IPS-18a (cell line): Measurements from ENCODE around the gene ADARB1.
"Not testable (repeated sequence)": the region's sequence is repeated elsewhere in the genome, so short reads cannot be mapped to it uniquely, and the experiment has no call there.

Experiments
- H3K27ac ChIP-seq: one replicate; pipeline ENCODE4 v1.5.1; 2013; ENCODE audit warnings: low read length
- H3K27me3 ChIP-seq: one replicate; pipeline ENCODE4 v1.6.1; 2013; ENCODE audit warnings: mild to moderate bottlenecking, low read length; ENCODE audit not compliant: control insufficient read depth, insufficient read depth
- H3K36me3 ChIP-seq: one replicate; pipeline ENCODE4 v1.6.1; 2013; ENCODE audit warnings: low read depth, low read length; ENCODE audit not compliant: control insufficient read depth
- H3K4me1 ChIP-seq: one replicate; pipeline ENCODE4 v1.6.1; 2013; ENCODE audit warnings: low read depth, low read length; ENCODE audit not compliant: control insufficient read depth
- H3K4me3 ChIP-seq: one replicate; pipeline ENCODE4 v1.5.1; 2013; ENCODE audit warnings: low read length
- H3K9ac ChIP-seq: one replicate; pipeline ENCODE4 v1.6.1; 2013; ENCODE audit warnings: mild to moderate bottlenecking, low read length, moderate library complexity
- H3K9me3 ChIP-seq: one replicate; pipeline ENCODE4 v1.6.1; 2013; ENCODE audit warnings: low read depth, low read length; ENCODE audit not compliant: control insufficient read depth

Gene ADARB1

DNA sequence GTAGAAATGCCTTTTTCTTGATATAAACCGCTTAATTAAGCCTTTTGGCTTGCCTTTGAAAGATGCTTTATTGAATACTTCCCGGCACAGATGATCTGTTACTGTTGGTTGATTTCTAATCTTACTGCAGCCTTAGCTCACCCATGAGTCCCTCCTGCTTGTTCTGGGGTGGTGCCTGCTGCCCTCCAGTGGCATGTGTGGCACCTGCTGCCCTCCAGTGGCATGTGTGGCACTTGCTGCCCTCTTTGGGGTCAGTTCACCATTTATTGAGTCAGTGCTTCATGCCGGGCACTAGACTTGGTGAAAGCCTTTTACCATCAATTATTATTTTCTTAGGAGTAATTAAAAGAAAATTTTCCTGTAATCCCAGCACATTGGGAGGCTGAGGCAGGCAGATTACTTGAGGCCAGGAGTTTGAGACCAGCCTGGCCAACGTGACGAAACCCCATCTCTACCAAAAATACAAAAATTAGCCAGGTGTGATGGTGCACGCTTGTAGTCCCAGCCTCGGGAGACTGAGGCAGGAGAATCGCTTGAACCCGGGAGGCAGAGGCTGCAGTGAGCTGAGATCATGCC, 54.3 kb downstream of the ADARB1 start:
- Histone ChIP-seq H3K27me3 (no peaks in the 10 kb centered on the region), H3K27ac (no peak overlapping the region), H3K4me1 (no peaks in the 10 kb centered on the region), H3K9ac (no peak overlapping the region), H3K36me3 (no peaks in the 10 kb centered on the region), H3K4me3 (no peak overlapping the region), H3K9me3 (no peaks in the 10 kb centered on the region)

DNA sequence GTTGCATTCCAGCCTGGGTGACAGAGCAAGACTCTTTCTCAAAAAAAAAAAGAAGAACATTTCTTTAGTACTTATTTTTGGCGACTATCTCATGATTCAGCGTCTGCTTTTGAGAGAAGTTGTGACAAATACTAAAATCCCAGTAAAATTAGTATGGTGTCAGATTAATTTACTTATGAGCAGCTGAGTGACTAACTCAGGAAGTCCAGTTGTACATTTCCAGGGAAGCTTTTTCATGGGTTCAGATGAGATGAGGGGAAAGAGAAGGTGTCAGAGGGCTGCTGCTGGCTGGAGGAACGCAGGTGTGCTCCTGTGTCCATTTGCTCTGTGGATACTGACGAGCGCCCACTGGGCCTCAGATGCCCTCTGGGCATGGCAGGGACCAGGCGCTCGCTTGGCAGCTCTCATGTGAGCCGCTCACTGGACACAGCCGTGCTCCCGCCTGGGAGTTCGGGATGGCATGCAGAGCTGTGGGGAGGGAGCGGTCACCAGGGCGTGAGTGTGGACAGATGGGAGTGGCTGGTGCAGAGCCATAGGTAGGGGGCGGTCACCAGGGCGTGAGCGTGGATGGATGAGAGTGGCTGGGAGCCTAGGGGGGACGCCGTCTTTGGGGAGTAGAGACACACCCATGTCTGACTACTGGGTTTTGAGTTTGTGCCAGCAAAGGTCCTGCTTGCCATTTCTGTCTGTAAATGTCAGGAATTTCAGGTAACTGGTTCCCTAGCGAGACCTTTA, 55.0 kb downstream of the ADARB1 start:
- Histone ChIP-seq H3K36me3 (no peaks in the 10 kb centered on the region), H3K4me1 (no peaks in the 10 kb centered on the region), H3K27ac (no peak overlapping the region), H3K27me3 (no peaks in the 10 kb centered on the region), H3K4me3 (no peak overlapping the region), H3K9me3 (no peaks in the 10 kb centered on the region), H3K9ac (no peak overlapping the region)

DNA sequence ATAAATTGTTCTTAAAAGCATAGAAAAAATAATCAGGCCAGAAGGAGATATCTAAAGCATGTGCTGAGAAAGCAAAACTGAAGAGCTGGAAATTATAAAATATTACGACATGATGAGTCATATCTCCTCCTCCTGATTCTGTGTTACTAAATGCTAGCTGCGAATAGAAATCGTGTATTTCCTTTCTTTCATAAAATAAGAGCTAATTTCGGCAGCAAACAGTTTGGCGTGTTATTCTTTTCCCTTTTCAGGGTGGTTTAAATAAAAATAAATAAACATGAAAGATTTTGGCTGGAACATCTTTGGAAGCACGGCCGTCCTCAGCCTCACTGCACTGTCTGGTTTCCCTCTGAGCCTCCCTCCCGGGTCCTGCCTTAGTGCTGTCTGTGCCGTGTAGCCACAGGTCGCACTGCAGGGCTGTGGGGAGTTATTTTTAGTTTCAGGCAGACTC, 56.0 kb downstream of the ADARB1 start:
- H3K9me3 ChIP-seq, result no peaks in the 10 kb centered on the region
- H3K4me3 ChIP-seq, result no peak overlapping the region
- H3K36me3 ChIP-seq, result no peaks in the 10 kb centered on the region
- H3K4me1 ChIP-seq, result no peaks in the 10 kb centered on the region
- no peaks in the 10 kb centered on the region for H3K27me3 ChIP-seq
- H3K27ac ChIP-seq, result no peak overlapping the region
- no peak overlapping the region for H3K9ac ChIP-seq

DNA sequence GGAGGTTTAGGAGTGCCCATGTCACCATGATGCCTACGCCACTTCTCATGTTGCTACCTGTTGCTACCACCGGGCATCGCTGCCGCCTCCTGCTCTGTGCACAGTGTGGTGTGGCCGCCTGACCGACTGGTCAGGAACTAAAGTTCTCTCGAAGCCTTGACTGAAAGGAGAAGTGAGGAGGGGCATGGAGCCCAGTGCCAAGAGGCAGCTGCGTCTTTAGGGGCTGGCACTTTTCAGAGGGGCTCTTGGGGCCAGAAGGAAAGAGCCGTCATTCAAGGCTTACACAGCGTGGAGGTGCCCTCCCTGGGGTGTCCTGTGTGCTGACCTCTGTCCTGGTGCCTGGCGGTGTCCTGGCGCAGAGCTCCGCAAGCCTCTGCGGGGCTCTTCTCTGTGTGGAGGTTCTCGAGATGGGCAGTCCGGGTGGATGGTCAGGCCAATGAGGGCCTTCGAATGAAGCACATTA, 57.2 kb downstream of the ADARB1 start:
- Histone ChIP-seq H3K27ac (no peak overlapping the region), H3K36me3 (no peaks in the 10 kb centered on the region), H3K4me1 (no peaks in the 10 kb centered on the region), H3K9me3 (no peaks in the 10 kb centered on the region), H3K27me3 (no peaks in the 10 kb centered on the region), H3K4me3 (no peak overlapping the region), H3K9ac (no peak overlapping the region)

DNA sequence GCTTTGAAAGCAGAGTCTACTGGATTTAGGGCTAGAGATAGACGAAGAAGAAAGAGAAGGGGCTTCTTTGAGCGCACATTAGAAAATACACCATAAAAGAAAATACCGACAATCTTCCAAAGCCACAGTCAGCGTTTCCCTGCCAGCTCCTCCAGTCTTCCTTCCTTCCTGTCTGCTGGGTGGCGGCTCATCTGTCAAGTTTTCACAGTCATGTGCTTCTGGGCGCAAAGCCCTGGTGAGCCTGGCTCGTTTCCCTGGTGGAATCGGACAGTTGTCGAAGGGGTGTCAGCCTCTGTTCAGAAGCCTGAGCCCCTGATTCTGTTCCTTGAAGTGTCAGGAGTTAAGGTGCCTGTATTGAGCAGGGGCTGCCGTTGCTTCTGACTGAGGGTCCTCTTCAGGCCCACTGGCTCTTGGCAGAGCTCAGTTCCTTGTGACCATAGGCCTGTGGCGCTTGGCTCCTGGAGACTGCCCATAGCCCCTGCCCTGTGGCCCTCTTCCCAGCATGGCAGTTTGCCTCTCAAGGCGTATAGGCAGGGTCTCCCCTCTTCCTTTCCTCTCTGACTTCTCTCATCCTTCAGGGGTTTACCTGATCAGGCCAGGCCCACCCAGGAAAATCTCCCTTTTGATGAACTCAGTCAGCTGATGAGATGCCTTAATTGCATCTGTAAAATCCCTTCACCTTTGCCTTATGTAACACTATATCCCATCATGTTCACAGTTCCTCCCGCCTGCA, 58.6 kb downstream of the ADARB1 start:
- H3K4me3 ChIP-seq, result no peak overlapping the region
- H3K27ac ChIP-seq, result no peak overlapping the region
- no peak overlapping the region for H3K9ac ChIP-seq
- no peaks in the 10 kb centered on the region for H3K4me1 ChIP-seq
- H3K27me3 ChIP-seq, result no peaks in the 10 kb centered on the region
- no peaks in the 10 kb centered on the region for H3K9me3 ChIP-seq
- no peaks in the 10 kb centered on the region for H3K36me3 ChIP-seq

DNA sequence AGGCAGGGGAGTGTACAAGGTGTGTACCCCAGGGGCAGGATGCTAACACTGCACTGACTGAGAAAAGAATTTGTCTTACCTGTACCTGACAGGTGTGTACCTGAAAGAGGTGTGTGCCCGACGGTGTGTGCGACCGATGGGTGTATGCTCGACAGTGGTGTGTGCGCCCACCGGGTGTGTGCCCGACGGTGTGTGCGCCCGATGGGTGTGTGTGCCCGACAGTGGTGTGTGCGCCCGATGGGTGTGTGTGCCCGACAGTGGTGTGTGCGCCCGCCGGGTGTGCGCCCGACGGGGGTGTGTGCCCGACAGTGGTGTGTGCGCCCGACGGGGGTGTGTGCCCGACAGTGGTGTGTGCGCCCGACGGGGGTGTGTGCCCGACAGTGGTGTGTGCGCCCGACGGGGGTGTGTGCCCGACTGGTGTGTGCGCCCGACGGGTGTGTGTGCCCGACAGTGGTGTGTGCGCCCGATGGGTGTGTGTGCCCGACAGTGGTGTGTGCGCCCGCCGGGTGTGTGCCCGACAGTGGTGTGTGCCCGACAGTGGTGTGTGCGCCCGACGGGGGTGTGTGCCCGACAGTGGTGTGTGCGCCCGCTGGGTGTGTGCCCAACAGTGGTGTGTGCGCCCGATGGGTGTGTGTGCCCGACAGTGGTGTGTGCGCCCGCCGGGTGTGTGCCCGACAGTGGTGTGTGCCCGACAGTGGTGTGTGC, 59.3 kb downstream of the ADARB1 start:
- not testable (repeated sequence) for H3K4me1 ChIP-seq, H3K27me3 ChIP-seq, H3K9ac ChIP-seq, H3K4me3 ChIP-seq, H3K36me3 ChIP-seq, H3K27ac ChIP-seq, H3K9me3 ChIP-seq

DNA sequence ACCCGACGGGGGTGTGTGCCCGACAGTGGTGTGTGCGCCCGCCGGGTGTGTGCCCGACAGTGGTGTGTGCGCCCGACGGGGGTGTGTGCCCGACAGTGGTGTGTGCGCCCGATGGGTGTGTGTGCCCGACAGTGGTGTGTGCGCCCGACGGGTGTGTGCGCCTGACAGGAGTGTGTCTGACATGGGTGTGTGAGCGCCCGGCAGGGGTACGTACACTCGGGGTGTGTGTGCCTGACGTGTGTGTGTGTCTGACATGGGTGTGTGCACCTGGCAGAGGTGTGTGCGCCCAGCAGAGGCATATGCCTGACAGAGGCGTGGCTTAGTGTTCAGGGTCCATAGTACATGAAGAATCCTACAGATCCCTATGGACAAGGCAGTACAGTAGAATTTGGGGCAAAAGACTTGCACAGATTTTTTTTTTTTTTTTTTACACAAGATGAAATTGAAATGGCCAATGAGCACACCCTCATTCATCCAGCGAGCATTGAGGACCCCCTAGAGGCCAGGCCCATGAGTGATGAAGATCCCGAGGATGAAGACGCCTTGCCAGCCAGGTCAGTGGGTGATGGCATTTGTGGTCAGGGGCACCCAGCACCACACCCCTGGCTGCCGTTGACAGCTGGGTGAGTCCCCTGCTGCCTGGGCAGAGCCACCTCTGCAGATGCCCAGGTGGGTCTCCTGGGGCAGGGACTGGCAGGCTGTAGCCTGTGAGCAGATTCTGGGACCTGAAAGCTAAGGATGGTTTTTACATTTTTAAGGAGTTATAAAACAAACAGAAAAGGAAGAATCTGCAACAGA, 60.1 kb downstream of the ADARB1 start:
- Histone ChIP-seq H3K27ac (no peak overlapping the region), H3K4me1 (no peaks in the 10 kb centered on the region), H3K4me3 (no peak overlapping the region), H3K36me3 (no peaks in the 10 kb centered on the region), H3K27me3 (no peaks in the 10 kb centered on the region), H3K9ac (no peak overlapping the region), H3K9me3 (no peaks in the 10 kb centered on the region)

DNA sequence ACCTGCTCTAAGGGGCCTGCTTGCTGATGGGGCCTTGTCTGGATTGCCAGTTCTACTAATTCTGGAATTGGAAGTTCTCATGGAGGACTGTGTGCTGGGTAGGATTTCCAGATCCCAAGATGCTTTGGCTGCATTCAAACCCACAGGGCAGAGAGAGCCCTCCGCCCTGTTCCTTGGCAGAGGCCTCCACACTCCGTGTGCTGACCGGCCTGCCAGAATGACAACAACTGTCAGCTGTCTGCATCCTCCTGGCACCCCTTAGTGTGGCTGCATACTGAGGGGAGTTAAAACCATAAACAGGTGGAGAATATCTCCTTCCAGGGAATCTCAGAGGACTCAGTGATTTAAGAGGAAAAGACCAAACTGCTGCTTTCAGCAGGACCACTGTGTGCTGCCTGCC, 60.7 kb downstream of the ADARB1 start:
- no peak overlapping the region for H3K9ac ChIP-seq
- H3K4me3 ChIP-seq, result no peak overlapping the region
- H3K27me3 ChIP-seq, result no peaks in the 10 kb centered on the region
- no peaks in the 10 kb centered on the region for H3K4me1 ChIP-seq
- H3K27ac ChIP-seq, result no peak overlapping the region
- no peaks in the 10 kb centered on the region for H3K36me3 ChIP-seq
- H3K9me3 ChIP-seq, result no peaks in the 10 kb centered on the region

DNA sequence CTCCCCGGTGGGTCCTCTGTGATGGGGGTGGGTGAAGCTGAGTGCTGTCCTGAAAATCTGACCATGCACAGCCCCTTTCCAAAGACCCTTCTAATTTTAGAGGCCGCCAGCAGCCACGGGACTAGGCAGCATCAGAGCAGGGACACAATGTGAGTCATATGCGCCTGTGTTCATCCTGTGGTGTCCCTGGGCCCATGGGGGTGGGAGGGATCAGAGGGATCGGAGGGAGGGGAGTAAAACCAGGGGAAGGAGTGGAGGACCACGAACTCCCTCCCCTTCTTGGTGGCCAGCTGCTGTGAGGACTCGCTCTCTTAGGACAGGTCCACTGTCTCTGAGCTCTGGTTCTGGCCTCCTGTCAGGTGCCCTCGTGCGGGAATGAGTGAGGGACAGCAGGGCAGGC, 61.5 kb downstream of the ADARB1 start:
- Histone ChIP-seq H3K36me3 (no peaks in the 10 kb centered on the region), H3K9me3 (no peaks in the 10 kb centered on the region), H3K9ac (no peak overlapping the region), H3K27me3 (no peaks in the 10 kb centered on the region), H3K4me3 (no peak overlapping the region), H3K4me1 (no peaks in the 10 kb centered on the region), H3K27ac (no peak overlapping the region)

DNA sequence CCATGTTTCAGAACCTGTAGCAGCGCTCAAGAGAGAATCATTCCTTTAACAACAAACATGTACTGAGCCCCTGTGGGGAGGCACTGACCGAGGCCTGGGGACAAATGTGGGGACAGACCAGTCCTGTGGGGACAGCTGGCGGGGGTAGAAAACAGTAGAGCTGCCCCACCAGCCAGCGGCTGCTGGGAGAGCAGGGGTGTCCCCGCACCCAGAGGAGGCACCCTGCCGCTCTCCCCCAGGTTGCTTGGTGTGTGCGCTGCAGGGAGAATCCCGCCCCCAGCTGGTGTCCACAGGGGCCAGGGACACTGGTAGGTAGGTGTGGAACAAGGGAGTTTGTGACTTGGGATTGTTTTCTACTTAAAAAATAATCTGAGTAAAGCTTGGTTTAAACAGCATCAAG, 62.1 kb downstream of the ADARB1 start:
- Histone ChIP-seq H3K4me3 (no peak overlapping the region), H3K27ac (no peak overlapping the region), H3K9ac (no peak overlapping the region), H3K36me3 (no peaks in the 10 kb centered on the region), H3K9me3 (no peaks in the 10 kb centered on the region), H3K4me1 (no peaks in the 10 kb centered on the region), H3K27me3 (no peaks in the 10 kb centered on the region)
